Skeletal muscle cell (primary cell): ENCODE measurements around the gene PFDN6.
"Not testable (repeated sequence)": the region's sequence is repeated elsewhere in the genome, so short reads cannot be mapped to it uniquely, and the experiment has no call there.

Experiments
- DNase-seq: peaks from one replicate; pipeline ENCODE4 v3.0.0-alpha.2; 2010; ENCODE audit warnings: low read depth
- H3K4me3 ChIP-seq: 2 replicates; pipeline ENCODE4 v1.5.1; 2011; ENCODE audit warnings: low read depth, mild to moderate bottlenecking, control low read depth, low read length, moderate library complexity

Gene PFDN6

GRCh38 chr6:33288921-33289783 is at the start of gene PFDN6, which contains the start of gene WDR46:
PFDN6 (plus strand) TSS chr6:33289601; CDS start chr6:33289857, 256 bp downstream.
WDR46 (minus strand) TSS chr6:33289239; CDS start chr6:33289170, 69 bp downstream.
- DNase-seq = peak; percentile 67
- H3K4me3 ChIP-seq = peak within 1 kb of the TSS; percentile 97

GRCh38 chr6:33241968-33242367 is 47.4 kb upstream of the PFDN6 start:
- no peak overlapping the region for H3K4me3 ChIP-seq
- no peak for DNase-seq

DNA sequence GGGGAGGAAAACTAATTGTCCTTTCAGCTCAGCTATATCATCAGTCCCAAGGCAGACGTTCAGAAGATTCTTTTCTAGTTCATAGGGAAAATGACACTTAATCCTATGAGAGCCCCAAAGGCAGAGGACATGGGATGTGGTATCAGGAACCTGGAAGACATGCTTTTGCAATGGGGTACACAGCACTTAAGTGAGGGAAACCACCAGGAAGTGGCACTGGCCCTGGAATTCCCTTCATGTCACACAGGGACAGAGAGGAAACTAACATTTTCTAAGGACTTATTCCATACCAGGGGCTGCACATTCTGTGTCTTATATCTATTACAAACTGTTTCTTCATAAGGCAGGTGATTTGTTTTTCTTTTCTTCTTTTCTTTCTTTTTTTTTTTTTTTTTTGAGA is 45.9 kb upstream of the PFDN6 start:
- DNase-seq = no peak
- no peak overlapping the region for H3K4me3 ChIP-seq

GRCh38 chr6:33247977-33248642 is 41.3 kb upstream of the PFDN6 start:
- H3K4me3 ChIP-seq = peak overlapping the region; percentile 63
- DNase-seq = peak; percentile 50

GRCh38 chr6:33248643-33248931 is 40.8 kb upstream of the PFDN6 start:
- H3K4me3 ChIP-seq = peak overlapping the region; percentile 63

DNA sequence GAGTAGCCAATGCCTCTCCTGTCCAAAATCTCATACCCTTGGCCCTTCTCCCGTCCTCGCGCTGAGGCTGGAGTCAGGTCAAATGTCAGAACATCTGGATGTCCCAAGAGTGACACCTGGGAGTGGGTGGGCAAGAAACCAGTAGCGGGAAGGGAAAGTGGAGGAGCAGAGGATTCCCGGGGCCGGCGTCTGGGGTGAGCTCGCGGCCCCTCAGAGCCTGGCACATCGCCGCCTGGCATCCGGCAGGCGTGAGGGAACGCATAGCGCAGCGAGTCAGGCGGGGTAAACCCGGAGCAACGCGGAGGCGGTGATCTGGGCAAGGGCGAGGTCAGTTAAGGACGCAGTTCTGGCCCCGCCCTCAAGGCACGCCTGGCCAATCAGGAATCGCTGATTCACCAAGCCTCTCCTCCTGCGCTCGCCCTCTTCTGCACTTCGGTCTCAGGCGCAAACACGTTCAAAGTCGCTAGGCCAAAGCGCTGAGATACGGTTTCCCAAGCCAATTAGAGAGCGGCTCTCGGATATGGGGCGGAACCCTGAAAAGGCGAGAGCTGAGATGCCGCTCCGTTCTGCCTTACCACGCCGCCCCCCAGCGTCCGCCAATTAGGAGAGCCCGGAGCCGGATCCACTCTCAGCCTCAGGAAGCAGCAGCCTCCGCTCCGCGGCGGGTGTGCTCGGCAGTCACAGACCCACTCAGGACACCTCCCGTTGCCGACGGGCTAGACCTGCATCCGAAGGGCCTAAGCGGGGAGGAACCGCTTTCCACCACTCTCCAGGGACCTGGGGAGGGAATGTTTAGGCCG is 40.3 kb upstream of the PFDN6 start:
- peak; percentile 97 for DNase-seq
- peak overlapping the region; percentile 63 for H3K4me3 ChIP-seq

More at GRCh38 chr6:33248643-33248931, 40.8 kb upstream of the PFDN6 start:
- DNase-seq = peak; percentile 14

DNA sequence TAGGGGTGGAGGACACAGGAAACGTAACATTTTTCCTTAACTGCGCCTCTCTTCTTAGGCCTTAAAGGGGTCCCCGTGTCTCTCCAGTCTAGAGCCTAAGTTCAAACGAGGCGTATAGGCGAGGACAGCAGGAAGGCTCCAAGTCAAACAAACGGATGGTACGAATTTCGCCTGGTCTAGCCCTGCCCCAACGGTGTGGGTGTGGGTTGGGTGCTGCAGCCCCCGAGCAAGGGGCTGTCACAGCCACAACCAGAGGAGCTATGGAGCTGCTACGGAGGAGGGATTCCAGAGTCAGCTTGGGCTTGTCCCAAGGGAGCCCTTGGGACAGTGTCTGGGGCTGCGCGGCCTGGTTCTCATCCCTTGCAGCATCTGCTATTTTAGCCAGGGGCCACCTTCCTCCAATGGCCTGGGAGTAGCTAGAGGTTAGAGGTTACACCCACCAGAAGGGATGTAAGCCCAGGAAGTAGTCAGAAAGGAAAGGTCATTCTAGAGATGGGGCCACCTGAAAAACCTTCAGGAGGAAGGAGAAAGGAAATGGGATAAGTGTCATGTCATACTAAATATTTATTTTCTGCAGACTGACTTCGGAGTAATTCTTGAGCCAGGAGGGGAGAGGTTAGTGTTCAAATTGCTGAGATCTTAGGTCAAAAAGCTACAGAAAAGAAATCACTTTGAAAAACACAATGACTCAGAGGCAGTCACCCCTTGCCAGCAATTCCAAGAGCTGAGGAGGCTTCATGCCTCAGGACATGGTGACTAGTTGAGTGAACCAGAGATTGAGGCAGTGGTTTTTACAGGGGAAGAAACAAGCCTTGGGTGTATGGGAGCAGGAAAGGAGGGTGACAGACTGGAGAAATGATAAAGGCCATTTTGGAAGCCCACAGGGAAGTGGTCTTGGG is 39.4 kb upstream of the PFDN6 start:
- peak overlapping the region; percentile 63 for H3K4me3 ChIP-seq
- peak; percentile 53 for DNase-seq

- H3K4me3 ChIP-seq = no peak overlapping the region
- no peak for DNase-seq
Observed at GRCh38 chr6:33250731-33251130, 38.7 kb upstream of the PFDN6 start.

DNA sequence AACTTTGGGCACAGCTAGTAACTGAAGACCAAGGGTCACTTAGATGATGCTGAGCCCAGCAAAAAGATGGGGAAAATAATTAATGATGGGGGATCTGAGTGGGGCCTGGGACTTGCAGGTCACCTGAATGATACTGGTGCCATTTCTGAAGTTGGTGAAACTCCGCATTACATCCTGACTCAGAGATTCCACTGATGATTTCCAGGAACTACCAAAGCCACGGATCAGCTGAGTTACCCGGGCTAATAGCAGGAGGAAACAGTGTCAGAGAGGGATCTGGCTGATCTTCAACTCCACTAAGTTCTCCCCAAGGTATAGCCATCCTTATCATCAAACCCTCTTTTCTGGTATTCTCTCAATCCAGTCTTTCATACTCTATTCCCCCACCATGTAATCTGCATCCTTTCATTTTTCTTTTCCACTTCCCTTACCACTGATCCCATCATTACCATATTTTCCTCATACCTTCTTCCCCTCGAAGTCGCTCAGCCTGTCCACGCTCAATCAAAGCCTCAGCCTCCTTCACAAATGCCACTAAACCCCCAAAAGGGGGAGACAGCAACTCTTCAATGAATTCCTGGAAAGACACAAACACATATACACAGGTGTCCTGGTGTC is 37.9 kb upstream of the PFDN6 start:
- no peak overlapping the region for H3K4me3 ChIP-seq
- no peak for DNase-seq

- no peak for DNase-seq
- H3K4me3 ChIP-seq = no peak overlapping the region
Observed at GRCh38 chr6:33252759-33253158, 36.6 kb upstream of the PFDN6 start.

GRCh38 chr6:33254591-33254990 is 34.8 kb upstream of the PFDN6 start:
- no peak for DNase-seq
- no peak overlapping the region for H3K4me3 ChIP-seq

- no peak overlapping the region for H3K4me3 ChIP-seq
- DNase-seq = no peak
Observed at GRCh38 chr6:33259032-33259431, 30.4 kb upstream of the PFDN6 start.

DNA sequence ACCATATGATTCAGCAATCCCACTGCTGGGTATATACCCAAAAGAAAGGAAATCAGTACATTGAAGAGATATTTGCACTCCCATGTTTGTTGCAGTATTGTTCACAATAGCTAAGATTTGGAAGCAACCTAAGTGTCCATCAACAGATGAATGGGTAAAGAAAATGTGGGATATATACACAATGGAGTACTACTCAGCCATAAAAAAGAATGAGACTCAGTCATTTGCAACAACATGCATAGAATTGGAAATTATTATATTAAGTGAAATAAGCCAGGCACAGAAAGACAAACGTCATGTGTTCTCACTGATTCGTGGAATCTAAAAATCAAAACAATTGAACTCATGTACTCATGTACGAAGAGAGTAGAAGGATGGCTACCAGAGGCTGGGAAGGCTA is 26.9 kb upstream of the PFDN6 start:
- not testable (repeated sequence) for H3K4me3 ChIP-seq, DNase-seq

- DNase-seq = no peak
- H3K4me3 ChIP-seq = no peak overlapping the region
Observed at GRCh38 chr6:33264015-33264414, 25.4 kb upstream of the PFDN6 start.

- no peak for DNase-seq
- H3K4me3 ChIP-seq = peak overlapping the region; percentile 98
Observed at GRCh38 chr6:33271117-33271467, 18.3 kb upstream of the PFDN6 start.

- peak; percentile 98 for DNase-seq
- peak within 1 kb of the TSS; percentile 98 for H3K4me3 ChIP-seq
Observed at GRCh38 chr6:33271468-33272274, 17.7 kb upstream of the PFDN6 start, which contains the start of the genes RPS18 and VPS52. RPS18 (plus strand) TSS chr6:33272075; CDS start chr6:33272120, 45 bp downstream. VPS52 (minus strand) TSS chr6:33271876; CDS start chr6:33271675, 201 bp downstream.

- no peak for DNase-seq
- H3K4me3 ChIP-seq = peak overlapping the region; percentile 98
Observed at GRCh38 chr6:33272275-33273128, 16.9 kb upstream of the PFDN6 start.
